DND-41 (cell line): ENCODE results near the gene PAFAH1B2.

Experiments
- ATAC-seq: fragments of 200-7000 bp; cut with Tn5 transposase; 3 replicates; pipeline ENCODE4 v1.9.1; 2021; ENCODE audit warnings: low read depth; ENCODE audit not compliant: insufficient read depth
- DNase-seq: peaks from one replicate; pipeline ENCODE4 v3.0.0-alpha.2; 2020
- H2AFZ ChIP-seq: 2 replicates; pipeline ENCODE4 v1.6.0; 2012; ENCODE audit warnings: low read depth, low read length
- H3K27ac ChIP-seq: 2 replicates; pipeline ENCODE4 v1.5.1; 2012; ENCODE audit warnings: low read length, inconsistent platforms
- H3K27me3 ChIP-seq: fragments of 200-600 bp; sonication (generic); 2 replicates; pipeline ENCODE4 v1.6.0; 2012; ENCODE audit warnings: low read length, mild to moderate bottlenecking, inconsistent platforms; ENCODE audit not compliant: insufficient read depth, poor library complexity
- H3K36me3 ChIP-seq: 2 replicates; pipeline ENCODE4 v1.5.1; 2012; ENCODE audit warnings: low read length, inconsistent platforms; ENCODE audit not compliant: insufficient read depth
- H3K4me1 ChIP-seq: 2 replicates; pipeline ENCODE4 v1.5.1; 2012; ENCODE audit warnings: mild to moderate bottlenecking, low read length; ENCODE audit not compliant: insufficient read depth
- H3K4me2 ChIP-seq: 2 replicates; pipeline ENCODE4 v1.6.0; 2012; ENCODE audit warnings: mild to moderate bottlenecking, moderate library complexity, low read length, inconsistent platforms; ENCODE audit not compliant: insufficient read depth
- H3K4me3 ChIP-seq, 2 experiments: fragments of 200-600 bp in 1 of 2; shearing (Covaris generic) in 1 of 2; 2 replicates each; pipeline ENCODE4 v1.5.1; 2012 to 2016; ENCODE audit warnings: inconsistent platforms in 2 of 2, low read length in 2 of 2, mild to moderate bottlenecking in 2 of 2, low read depth in 1 of 2, moderate library complexity in 1 of 2
- H3K79me2 ChIP-seq: 2 replicates; pipeline ENCODE4 v1.6.0; 2012; ENCODE audit warnings: low read length, inconsistent platforms; ENCODE audit not compliant: insufficient read depth
- H3K9ac ChIP-seq: 2 replicates; pipeline ENCODE4 v1.6.0; 2012; ENCODE audit warnings: low read depth, mild to moderate bottlenecking, inconsistent platforms, low read length, moderate library complexity
- H3K9me3 ChIP-seq: 2 replicates; pipeline ENCODE4 v1.5.1; 2012; ENCODE audit warnings: low read length, moderate library complexity, mild to moderate bottlenecking, inconsistent platforms; ENCODE audit not compliant: insufficient read depth, severe bottlenecking
- H4K20me1 ChIP-seq: 2 replicates; pipeline ENCODE4 v1.6.0; 2012; ENCODE audit warnings: low read length; ENCODE audit not compliant: insufficient read depth
- CTCF ChIP-seq: IDR thresholded peaks from 2 replicates; pipeline ENCODE4 v1.5.1; 2012; ENCODE audit warnings: borderline replicate concordance, low read length, moderate library complexity, mild to moderate bottlenecking; ENCODE audit not compliant: poor library complexity, severe bottlenecking; ENCODE audit errors: extremely low read depth
- EZH2 ChIP-seq: IDR thresholded peaks from 3 replicates; pipeline ENCODE4 v1.6.1; 2012; ENCODE audit warnings: borderline replicate concordance, low read depth, mild to moderate bottlenecking, moderate library complexity, low read length, inconsistent platforms; ENCODE audit not compliant: severe bottlenecking

Gene PAFAH1B2

GRCh38 chr11:117197516-117198456, 53.7 kb downstream of the PAFAH1B2 start:
- Histone ChIP-seq H3K36me3 (0 out of 2 replicates have a peak, but pooled peaks cover 3% of the 10 kb centered on the region), H4K20me1 (no peaks in the 10 kb centered on the region), H3K4me3 (no peak overlapping the region), H3K79me2 (no peaks in the 10 kb centered on the region), H3K9ac (no peak overlapping the region), H3K4me1 (no peaks in the 10 kb centered on the region), H3K9me3 (no peaks in the 10 kb centered on the region), H3K27ac (no peak overlapping the region), H2AFZ (no peak overlapping the region), H3K27me3 (no peaks in the 10 kb centered on the region), H3K4me2 (no peak overlapping the region)
- no peak for DNase-seq
- TF ChIP-seq CTCF: peak; percentile 54
- no peak for TF ChIP-seq EZH2
- ATAC-seq: no peak

GRCh38 chr11:117198613-117199012, 54.5 kb downstream of the PAFAH1B2 start:
- H2AFZ ChIP-seq: no peak overlapping the region
- ATAC-seq (no peak), DNase-seq (no peak)
- no peaks in the 10 kb centered on the region for H3K4me1 ChIP-seq
- no peaks in the 10 kb centered on the region for H4K20me1 ChIP-seq
- no peaks in the 10 kb centered on the region for H3K27me3 ChIP-seq
- H3K4me3 ChIP-seq: no peak overlapping the region
- no peak for TF ChIP-seq CTCF
- TF ChIP-seq EZH2: no peak
- no peaks in the 10 kb centered on the region for H3K9me3 ChIP-seq
- no peak overlapping the region for H3K4me2 ChIP-seq
- no peak overlapping the region for H3K9ac ChIP-seq
- H3K27ac ChIP-seq: no peak overlapping the region
- H3K79me2 ChIP-seq: no peaks in the 10 kb centered on the region
- H3K36me3 ChIP-seq: no peaks in the 10 kb centered on the region

GRCh38 chr11:117199053-117199915, 55.2 kb downstream of the PAFAH1B2 start, which contains the start of gene TAGLN:
TSS of gene TAGLN (plus strand) at chr11:117199370. CDS start at chr11:117203014, 3,644 bp downstream.
- no peaks in the 10 kb centered on the region for H3K27me3 ChIP-seq
- no peak for TF ChIP-seq EZH2
- no peak for TF ChIP-seq CTCF
- H3K79me2 ChIP-seq: no peaks in the 10 kb centered on the region
- 0 out of 3 replicates have a peak, but pooled peaks have one; percentile 4 for ATAC-seq
- no peak within 1 kb of the TSS for H3K27ac ChIP-seq
- no peak within 1 kb of the TSS for H3K4me3 ChIP-seq
- no peak within 1 kb of the TSS for H2AFZ ChIP-seq
- no peaks in the 10 kb centered on the region for H3K9me3 ChIP-seq
- H3K4me2 ChIP-seq: no peak within 1 kb of the TSS
- H3K36me3 ChIP-seq: peaks cover under 1% of the 10 kb centered on the region; the same call in 1 of the 2 replicates
- H3K4me1 ChIP-seq: no peaks in the 10 kb centered on the region
- H3K9ac ChIP-seq: no peak within 1 kb of the TSS
- no peaks in the 10 kb centered on the region for H4K20me1 ChIP-seq
- DNase-seq: no peak
